Fibroblast of peridontal ligament (primary cell): Measurements from ENCODE around the gene FOXP2.
"Not testable (repeated sequence)": the region's sequence is repeated elsewhere in the genome, so short reads cannot be mapped to it uniquely, and the experiment has no call there.

Source experiments
- DNase-seq: peaks from one replicate; pipeline ENCODE4 v3.0.0-alpha.2; 2010; ENCODE audit errors: extremely low read depth

The FOXP2 gene

GRCh38 chr7:114502454-114503254, 88.0 kb downstream of the FOXP2 start:
- peak; percentile 38 for DNase-seq

GRCh38 chr7:114504586-114504985, 90.0 kb downstream of the FOXP2 start:
- peak; percentile 1 for DNase-seq

GRCh38 chr7:114507381-114507780, 92.8 kb downstream of the FOXP2 start:
- no peak for DNase-seq

- peak; percentile 18 for DNase-seq
These were observed 93.5 kb downstream of the FOXP2 start for GRCh38 chr7:114508086-114508485.

- not testable (repeated sequence) for DNase-seq
These were observed 96.2 kb downstream of the FOXP2 start for GRCh38 chr7:114510824-114511223.

- no peak for DNase-seq
These were observed 104.6 kb downstream of the FOXP2 start for GRCh38 chr7:114519240-114519639.

- DNase-seq = no peak
These were observed 107.5 kb downstream of the FOXP2 start for GRCh38 chr7:114522081-114522480.

- no peak for DNase-seq
These were observed 113.0 kb downstream of the FOXP2 start for GRCh38 chr7:114527589-114527988.

GRCh38 chr7:114530057-114530611, 115.5 kb downstream of the FOXP2 start:
- peak; percentile 13 for DNase-seq

- no peak for DNase-seq
These were observed 116.7 kb downstream of the FOXP2 start for GRCh38 chr7:114531326-114531725.

- DNase-seq = no peak
These were observed 118.5 kb downstream of the FOXP2 start for GRCh38 chr7:114533131-114533530.

GRCh38 chr7:114534953-114535352, 120.3 kb downstream of the FOXP2 start:
- DNase-seq = no peak

GRCh38 chr7:114539575-114539974, 125.0 kb downstream of the FOXP2 start:
- peak; percentile 21 for DNase-seq

GRCh38 chr7:114540291-114540690, 125.7 kb downstream of the FOXP2 start:
- no peak for DNase-seq

GRCh38 chr7:114547346-114547745, 132.7 kb downstream of the FOXP2 start:
- not testable (repeated sequence) for DNase-seq

GRCh38 chr7:114548081-114548980, 133.7 kb downstream of the FOXP2 start:
- DNase-seq = peak; percentile 8

- DNase-seq = no peak
These were observed 140.3 kb downstream of the FOXP2 start for GRCh38 chr7:114554781-114555537.

GRCh38 chr7:114567416-114567815, 152.8 kb downstream of the FOXP2 start:
- DNase-seq = peak; percentile 27

GRCh38 chr7:114569220-114569619, 154.6 kb downstream of the FOXP2 start:
- DNase-seq = no peak

GRCh38 chr7:114574384-114574783, 159.8 kb downstream of the FOXP2 start:
- DNase-seq = peak; percentile 60

- DNase-seq = no peak
These were observed 160.5 kb downstream of the FOXP2 start for GRCh38 chr7:114575098-114575497.

- DNase-seq = not testable (repeated sequence)
These were observed 166.3 kb downstream of the FOXP2 start for GRCh38 chr7:114580963-114581362.
